HL-60 (cell line): ENCODE results near the gene C2CD4C.

Experiments used
- DNase-seq, 2 experiments: peaks; one replicate each; pipeline ENCODE4 v3.0.0-alpha.2; 2010 to 2020; ENCODE audit warnings: low read depth in 1 of 2, low spot score in 1 of 2
- H3K27ac ChIP-seq: fragments of 250-450 bp; sonication (Bioruptor Pico); replicated peaks from 2 replicates; pipeline ENCODE4 v1.5.1; 2020; ENCODE audit warnings: mild to moderate bottlenecking, moderate library complexity
- H3K27me3 ChIP-seq: fragments of 250-450 bp; sonication (Bioruptor Pico); 2 replicates; pipeline ENCODE4 v1.5.1; 2021; ENCODE audit warnings: mild to moderate bottlenecking, moderate library complexity; ENCODE audit not compliant: insufficient read depth, poor library complexity, severe bottlenecking
- H3K4me3 ChIP-seq: replicated peaks from 2 replicates; pipeline ENCODE4 v1.5.1; 2011; ENCODE audit warnings: mild to moderate bottlenecking, control low read depth, low read length; ENCODE audit not compliant: insufficient read depth
- CTCF ChIP-seq: IDR thresholded peaks from one replicate; pipeline ENCODE4 v1.5.1; 2011; ENCODE audit warnings: low read length, control low read depth, inconsistent platforms; ENCODE audit not compliant: insufficient read depth
- GABPA ChIP-seq: IDR thresholded peaks from 2 replicates; pipeline ENCODE4 v1.6.1; 2012; ENCODE audit warnings: low read depth
- POLR2AphosphoS5 ChIP-seq: IDR thresholded peaks from 2 replicates; pipeline ENCODE4 v1.6.1; 2012; ENCODE audit warnings: low read depth
- REST ChIP-seq: IDR thresholded peaks from 2 replicates; pipeline ENCODE4 v1.6.1; 2012; ENCODE audit warnings: low read depth; ENCODE audit not compliant: insufficient replicate concordance
- SPI1 ChIP-seq: IDR thresholded peaks from 2 replicates; pipeline ENCODE4 v1.6.1; 2012; ENCODE audit warnings: low read depth, mild to moderate bottlenecking, borderline replicate concordance

Gene C2CD4C

GRCh38 chr19:444677-445210, 35.8 kb upstream of the C2CD4C start:
- Histone ChIP-seq H3K4me3 (no peak overlapping the region), H3K27ac (no peak overlapping the region), H3K27me3 (no peaks in the 10 kb centered on the region)
- DNase-seq = no peak
- TF ChIP-seq REST = no peak
- TF ChIP-seq CTCF = no peak
- no peak for TF ChIP-seq SPI1
- TF ChIP-seq GABPA = no peak
- TF ChIP-seq POLR2AphosphoS5 = no peak

GRCh38 chr19:443005-443404, 34.1 kb upstream of the C2CD4C start:
- DNase-seq = no peak
- Histone ChIP-seq H3K4me3 (no peak overlapping the region), H3K27me3 (no peaks in the 10 kb centered on the region), H3K27ac (no peak overlapping the region)
- TF ChIP-seq GABPA (no peak), REST (no peak), SPI1 (no peak), POLR2AphosphoS5 (no peak), CTCF (no peak)

- no peak for DNase-seq
- H3K27ac ChIP-seq = no peak overlapping the region
- TF ChIP-seq CTCF = no peak
- no peak overlapping the region for H3K4me3 ChIP-seq
- no peaks in the 10 kb centered on the region for H3K27me3 ChIP-seq
These were observed 33.1 kb upstream of the C2CD4C start for GRCh38 chr19:442085-442484.

GRCh38 chr19:441213-441836, 32.4 kb upstream of the C2CD4C start:
- H3K27me3 ChIP-seq = no peaks in the 10 kb centered on the region
- no peak overlapping the region for H3K4me3 ChIP-seq
- no peak overlapping the region for H3K27ac ChIP-seq
- no peak for DNase-seq
- no peak for TF ChIP-seq SPI1
